HG03571 (cell line): ENCODE data around the gene FERMT1.
"Not testable (repeated sequence)": the region's sequence is repeated elsewhere in the genome, so short reads cannot be mapped to it uniquely, and the experiment has no call there.

Source experiments
- ATAC-seq: cut with Tn5 transposase; IDR thresholded peaks from one replicate; pipeline ENCODE4 v1.9.1; 2021; ENCODE audit not compliant: unreplicated experiment

Gene FERMT1

GRCh38 chr20:6120491-6120988 is 2.3 kb downstream of the FERMT1 start:
- ATAC-seq, result no peak

DNA sequence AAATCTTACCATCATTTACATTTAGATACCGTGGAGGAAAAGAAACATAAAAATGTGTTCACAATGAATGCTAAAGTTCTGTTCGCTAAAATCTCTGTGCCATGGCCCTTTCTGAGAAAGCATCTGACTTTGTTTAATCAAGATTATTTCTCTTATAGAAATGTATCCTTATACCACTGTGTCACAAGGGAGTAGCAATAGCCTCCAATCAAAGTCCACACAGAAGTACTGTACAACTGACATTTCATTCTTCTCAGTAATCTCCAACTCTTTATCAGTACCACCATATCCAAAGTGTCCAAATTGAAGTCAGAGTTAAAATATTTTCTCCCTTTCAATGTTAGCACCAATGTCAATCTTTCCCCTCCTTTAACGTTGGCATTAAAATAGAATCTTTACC is 6.1 kb downstream of the FERMT1 start:
- no peak for ATAC-seq

DNA sequence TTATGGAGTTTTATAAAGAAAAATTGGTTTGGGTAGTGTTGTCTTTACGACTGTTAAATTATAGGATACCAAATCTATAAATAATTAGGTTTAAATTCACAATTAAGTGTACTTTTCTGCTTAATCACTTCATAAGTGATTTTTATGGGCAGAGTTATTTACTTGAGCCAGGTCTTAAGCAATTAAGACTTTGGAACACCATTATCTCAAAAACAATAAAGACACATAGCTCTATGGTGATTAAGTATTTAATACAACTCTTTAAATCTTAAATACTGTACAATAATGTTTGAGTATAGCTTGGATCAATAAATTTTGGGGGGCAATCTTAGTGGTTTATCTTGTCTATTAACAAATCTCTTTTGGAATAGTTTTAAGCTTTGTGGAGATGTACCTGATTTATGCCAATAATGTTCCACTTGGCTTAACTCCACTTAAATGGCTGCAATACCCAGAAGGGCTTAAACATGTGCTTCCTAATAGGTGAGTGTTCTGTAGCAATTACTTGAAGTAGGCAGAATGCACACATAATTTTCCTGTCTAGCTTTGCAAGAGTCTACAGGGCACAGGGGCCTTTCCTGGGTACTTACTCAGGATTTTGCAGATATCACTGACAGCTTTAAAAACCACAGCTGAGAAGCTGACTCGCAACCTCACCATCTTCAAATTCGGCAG is 7.5 kb downstream of the FERMT1 start:
- ATAC-seq, result no peak

- ATAC-seq, result no peak
Measured at GRCh38 chr20:6114696-6115095, 8.1 kb downstream of the FERMT1 start.

GRCh38 chr20:6113951-6114350 is 8.9 kb downstream of the FERMT1 start:
- no peak for ATAC-seq

DNA sequence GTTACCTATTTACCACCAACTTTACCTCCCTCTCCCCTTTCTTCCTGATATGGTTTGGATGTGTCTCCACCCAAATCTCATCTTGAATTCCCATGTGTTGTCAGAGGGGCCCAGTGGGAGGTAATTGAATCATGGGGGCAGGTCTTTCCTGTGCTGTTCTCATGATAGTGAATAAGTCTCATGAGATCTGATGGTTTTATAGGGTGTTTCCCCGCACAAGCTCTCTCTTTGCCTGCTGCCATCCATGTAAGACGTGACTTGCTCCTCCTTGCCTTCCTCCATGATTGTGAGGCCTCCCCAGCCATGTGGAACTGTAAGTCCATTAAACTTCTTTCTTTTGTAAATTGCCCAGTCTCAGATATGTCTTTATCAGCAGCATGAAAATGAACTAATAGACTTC is 9.9 kb downstream of the FERMT1 start:
- not testable (repeated sequence) for ATAC-seq

- ATAC-seq, result no peak
Measured at GRCh38 chr20:6108330-6108729, 14.5 kb downstream of the FERMT1 start.

DNA sequence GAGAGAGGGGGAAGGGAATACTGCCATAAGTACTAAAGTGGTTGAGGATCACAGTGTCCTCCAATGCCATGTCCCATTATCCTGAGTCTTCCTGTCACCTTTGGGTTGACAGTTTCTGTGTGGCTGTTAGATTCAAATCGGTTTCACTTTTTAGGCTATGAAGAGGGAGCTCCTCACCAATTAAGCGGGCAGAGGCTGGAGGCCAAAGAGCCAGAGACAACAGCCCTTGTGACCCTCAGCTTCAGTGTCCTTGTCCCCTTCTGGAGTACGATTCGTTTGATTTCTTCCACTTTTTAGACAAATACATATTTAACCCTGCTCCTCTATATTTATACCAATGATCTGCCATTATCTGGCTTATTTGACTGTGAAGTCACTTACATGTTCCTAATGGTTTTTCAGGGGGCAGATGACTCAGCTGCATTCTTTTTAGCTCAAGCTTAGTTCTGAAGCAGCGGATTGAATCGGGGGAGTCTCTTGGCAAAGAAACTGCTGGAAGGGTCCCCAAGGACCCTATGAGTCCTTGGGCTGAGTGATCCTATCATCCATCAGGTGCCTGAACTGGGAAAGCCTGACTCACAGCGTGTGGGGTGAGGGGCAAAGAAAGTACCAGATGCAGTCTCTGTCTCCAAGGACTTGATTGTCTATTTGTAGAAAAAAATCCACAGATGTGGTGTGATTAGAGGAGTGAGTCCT is 18.2 kb downstream of the FERMT1 start:
- no peak for ATAC-seq

DNA sequence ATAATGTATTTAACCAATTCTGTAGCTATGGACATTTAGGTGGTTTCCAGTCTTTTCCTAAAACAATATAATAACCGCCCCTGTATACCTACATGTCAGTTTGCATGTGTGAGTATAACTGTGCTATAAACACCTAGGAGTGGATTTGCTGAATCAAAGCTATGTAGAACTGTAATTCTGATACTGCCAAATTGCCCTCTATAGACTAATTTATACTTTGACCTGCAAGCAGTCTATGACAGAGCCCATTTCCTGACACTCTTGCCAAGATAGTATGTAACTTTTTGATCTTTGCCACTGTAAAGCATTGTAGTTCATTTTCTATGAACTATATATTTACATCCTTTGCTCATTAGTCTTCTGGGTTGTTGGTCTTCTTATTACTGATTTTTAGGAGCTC is 19.5 kb downstream of the FERMT1 start:
- ATAC-seq, result no peak

- no peak for ATAC-seq
Measured at GRCh38 chr20:6101346-6101745, 21.5 kb downstream of the FERMT1 start.

GRCh38 chr20:6100246-6100645 is 22.6 kb downstream of the FERMT1 start:
- no peak for ATAC-seq

DNA sequence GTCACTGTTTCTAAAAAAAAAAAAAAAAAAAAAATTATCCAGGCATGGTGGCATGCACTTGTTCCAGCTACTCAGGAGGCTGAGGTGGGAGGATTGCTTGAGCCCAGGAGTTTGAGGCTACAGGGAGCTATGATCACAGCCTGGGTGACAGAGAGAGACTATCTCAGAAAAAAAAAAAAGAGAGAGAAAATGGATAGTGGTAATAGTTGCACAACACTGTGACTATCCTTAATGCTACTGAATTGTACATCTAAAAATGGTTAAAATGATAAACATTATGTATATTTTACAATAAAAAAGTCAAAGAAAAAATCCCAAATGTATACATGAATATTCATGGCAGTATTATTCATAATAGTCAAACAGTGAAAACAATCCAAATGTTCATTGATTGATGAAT is 23.0 kb downstream of the FERMT1 start:
- ATAC-seq, result no peak

DNA sequence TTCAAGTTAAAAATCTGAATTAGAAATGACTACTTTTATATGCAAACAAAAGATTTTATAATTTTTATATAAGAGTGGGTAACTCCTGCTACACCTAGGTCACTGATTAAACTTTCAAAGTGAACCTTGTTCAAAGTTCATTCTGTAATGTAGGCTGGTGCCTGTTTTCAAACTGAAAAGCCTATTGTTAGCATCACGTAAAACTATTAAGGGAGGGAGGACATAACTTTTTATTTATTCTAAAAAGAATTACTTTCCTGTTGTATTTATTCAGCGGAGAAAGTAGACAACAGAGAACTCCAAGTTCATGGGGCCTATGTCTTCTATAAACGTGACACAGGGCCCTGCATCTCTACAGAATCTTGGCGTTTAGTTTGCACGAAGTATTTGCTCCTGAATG is 27.4 kb downstream of the FERMT1 start:
- no peak for ATAC-seq

- ATAC-seq, result no peak
Measured at GRCh38 chr20:6094565-6094964, 28.3 kb downstream of the FERMT1 start.

GRCh38 chr20:6094063-6094462 is 28.8 kb downstream of the FERMT1 start:
- ATAC-seq, result no peak

- ATAC-seq, result no peak
Measured at GRCh38 chr20:6091661-6092060, 31.2 kb downstream of the FERMT1 start.

DNA sequence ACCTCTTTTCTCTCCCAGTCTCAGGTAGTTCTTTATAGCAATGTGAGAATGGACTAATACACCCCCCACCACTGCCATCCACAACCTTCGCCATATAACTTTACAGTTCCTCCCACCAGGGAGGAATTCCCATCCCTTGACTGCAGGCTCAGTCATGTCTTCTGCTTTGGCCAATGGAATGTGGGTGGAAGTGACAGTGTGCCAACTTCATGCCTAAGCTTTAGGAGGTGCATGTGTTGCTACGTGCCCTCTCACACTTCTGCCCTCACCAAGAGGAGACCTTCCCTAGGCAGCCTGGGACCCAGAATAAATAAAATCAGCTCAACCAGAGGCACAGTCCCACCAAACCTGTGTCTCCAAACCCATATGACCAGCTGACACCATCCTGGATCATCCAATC is 36.0 kb downstream of the FERMT1 start:
- no peak for ATAC-seq

DNA sequence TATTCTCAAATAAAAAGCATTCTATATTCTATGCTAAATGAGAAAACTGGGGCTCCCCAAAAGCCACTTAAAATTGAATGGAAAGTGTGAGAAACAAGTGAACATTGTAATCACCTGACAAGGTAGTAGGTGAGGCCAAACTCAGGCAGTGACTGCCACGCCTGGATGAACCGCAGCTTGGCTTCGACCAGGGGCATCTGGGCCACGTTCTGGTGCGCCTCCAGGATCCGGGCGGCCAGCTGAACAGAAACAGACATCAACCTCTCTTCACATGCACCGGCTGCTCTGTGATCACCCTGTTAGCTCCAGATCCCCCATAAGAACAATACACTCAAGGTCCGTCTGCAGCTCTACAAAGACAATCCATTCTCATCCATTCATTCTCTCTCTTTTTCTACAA is 38.9 kb downstream of the FERMT1 start:
- ATAC-seq, result no peak

GRCh38 chr20:6081236-6081635 is 41.6 kb downstream of the FERMT1 start:
- ATAC-seq, result no peak

GRCh38 chr20:6079016-6079415 is 43.8 kb downstream of the FERMT1 start:
- ATAC-seq, result no peak

DNA sequence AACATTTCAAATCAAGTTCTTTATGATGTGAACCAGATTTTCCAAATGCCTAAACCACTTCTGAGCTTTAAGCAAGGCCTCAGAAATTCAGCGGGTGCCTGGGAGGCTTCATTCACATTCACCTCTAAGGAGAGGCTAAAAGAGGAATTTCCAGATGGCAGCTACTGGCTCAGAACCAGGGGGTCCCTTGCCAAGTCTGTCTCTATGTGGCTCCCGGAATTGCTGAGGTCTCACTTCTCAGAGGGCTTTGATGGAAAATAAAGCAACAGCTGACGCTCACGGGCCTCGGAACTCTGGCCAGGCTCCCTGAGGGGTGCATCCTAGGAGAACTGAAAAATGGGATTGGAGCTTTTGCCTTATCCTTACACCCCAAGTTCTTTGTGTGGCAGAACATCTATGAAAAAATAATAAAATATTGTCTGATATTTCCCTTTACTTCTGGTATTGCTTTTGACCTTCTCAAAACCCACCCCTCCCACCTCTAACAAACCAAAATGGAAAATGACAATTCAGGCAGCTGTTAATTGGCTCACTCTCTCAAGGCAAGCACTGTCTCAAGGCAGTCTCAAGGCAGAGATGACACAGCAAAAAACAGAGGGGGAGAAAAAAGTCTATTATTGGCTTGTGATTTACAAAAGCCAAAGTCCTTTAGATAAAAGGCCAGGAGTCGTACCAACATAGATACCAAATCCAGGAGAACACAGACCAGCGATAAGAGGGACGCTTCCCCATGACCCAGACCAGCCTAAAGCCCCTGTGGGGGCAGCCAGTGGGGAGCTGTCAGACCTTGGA is 47.2 kb downstream of the FERMT1 start:
- no peak for ATAC-seq

DNA sequence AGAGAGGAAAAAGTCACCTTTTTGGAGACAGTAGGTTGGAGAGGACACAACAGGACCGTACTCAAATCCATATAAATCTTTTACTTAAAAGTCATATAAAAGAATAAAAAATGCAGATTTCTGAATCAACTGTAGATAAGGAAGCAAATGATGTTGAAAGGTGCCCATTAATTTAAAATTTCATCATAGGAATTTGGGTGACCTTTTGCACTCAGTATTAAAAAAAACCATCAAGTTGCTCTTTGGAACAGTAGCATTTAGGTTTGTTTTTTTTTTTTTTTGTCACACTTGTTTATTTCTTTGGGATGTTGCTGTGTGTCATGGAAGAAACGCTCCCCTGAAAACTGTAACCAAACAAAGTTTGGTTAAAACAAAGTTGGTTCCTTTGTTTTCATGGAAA is 48.0 kb downstream of the FERMT1 start:
- ATAC-seq, result no peak
